Neuronal stem cell (in vitro differentiated cells): Measurements from ENCODE around the gene TBC1D20.
"Not testable (repeated sequence)": the region's sequence is repeated elsewhere in the genome, so short reads cannot be mapped to it uniquely, and the experiment has no call there.

ENCODE experiments used
- DNase-seq: peaks from one replicate; pipeline ENCODE4 v3.0.0-alpha.2; 2013; ENCODE audit warnings: low spot score
- H2AFZ ChIP-seq: one replicate; pipeline ENCODE4 v1.6.1; 2013; ENCODE audit warnings: mild to moderate bottlenecking, low read length, inconsistent platforms
- H2AK5ac ChIP-seq: 2 replicates; pipeline ENCODE4 v1.6.1; 2013; ENCODE audit warnings: low read depth, mild to moderate bottlenecking, inconsistent platforms, low read length, moderate library complexity, mixed read lengths
- H2BK120ac ChIP-seq: 2 replicates; pipeline ENCODE4 v1.6.1; 2013; ENCODE audit warnings: low read depth, mild to moderate bottlenecking, inconsistent platforms, low read length, moderate library complexity, mixed read lengths
- H2BK12ac ChIP-seq: one replicate; pipeline ENCODE4 v1.6.1; 2013; ENCODE audit warnings: low read length, inconsistent platforms
- H2BK15ac ChIP-seq: 2 replicates; pipeline ENCODE4 v1.6.1; 2013; ENCODE audit warnings: mild to moderate bottlenecking, low read length, inconsistent platforms, mixed read lengths
- H2BK5ac ChIP-seq: one replicate; pipeline ENCODE4 v1.6.1; 2013; ENCODE audit warnings: inconsistent platforms, mild to moderate bottlenecking, low read length, moderate library complexity
- H3K14ac ChIP-seq: one replicate; pipeline ENCODE4 v1.6.1; 2013; ENCODE audit warnings: low read length, inconsistent platforms
- H3K18ac ChIP-seq: 2 replicates; pipeline ENCODE4 v1.6.1; 2013; ENCODE audit warnings: low read length, inconsistent platforms
- H3K23ac ChIP-seq: 2 replicates; pipeline ENCODE4 v1.6.1; 2013; ENCODE audit warnings: low read depth, mild to moderate bottlenecking, mixed read lengths, low read length, inconsistent platforms; ENCODE audit not compliant: poor library complexity
- H3K27ac ChIP-seq: replicated peaks from 3 replicates; pipeline ENCODE4 v1.5.1; 2013; ENCODE audit warnings: low read length, inconsistent platforms
- H3K27me3 ChIP-seq, 3 experiments: 2 replicates each; pipeline ENCODE4 v1.6.1; 2013; ENCODE audit warnings: low read length in 3 of 3, mild to moderate bottlenecking in 2 of 3, inconsistent platforms in 1 of 3, low read depth in 1 of 3, mixed read lengths in 1 of 3, moderate library complexity in 1 of 3; ENCODE audit not compliant: control insufficient read depth in 3 of 3, insufficient read depth in 3 of 3
- H3K36me3 ChIP-seq, 2 donors: replicated peaks in 1 of 2; 2 replicates each; pipeline ENCODE4 v1.6.1; 2013; ENCODE audit warnings: low read length in 2 of 2; ENCODE audit not compliant: control insufficient read depth in 2 of 2, insufficient read depth in 2 of 2
- H3K4ac ChIP-seq: 2 replicates; pipeline ENCODE4 v1.6.1; 2013; ENCODE audit warnings: inconsistent platforms, mild to moderate bottlenecking, low read length, moderate library complexity
- H3K4me1 ChIP-seq, 2 donors: 1 replicate in 1 of 2; 2 replicates in 1 of 2; pipeline ENCODE4 v1.6.1; 2013; ENCODE audit warnings: low read length in 2 of 2, low read depth in 1 of 2; ENCODE audit not compliant: control insufficient read depth in 2 of 2, insufficient read depth in 1 of 2
- H3K4me2 ChIP-seq: one replicate; pipeline ENCODE4 v1.6.1; 2013; ENCODE audit warnings: mild to moderate bottlenecking, low read length, inconsistent platforms; ENCODE audit not compliant: insufficient read depth, poor library complexity, severe bottlenecking
- H3K4me3 ChIP-seq, 2 donors: 2 replicates each; pipeline ENCODE4 v1.5.1; 2013; ENCODE audit warnings: low read length in 2 of 2, mild to moderate bottlenecking in 2 of 2, inconsistent platforms in 1 of 2, moderate library complexity in 1 of 2
- H3K79me1 ChIP-seq: one replicate; pipeline ENCODE4 v1.6.1; 2013; ENCODE audit warnings: low read depth, mild to moderate bottlenecking, inconsistent platforms, low read length, moderate library complexity
- H3K9ac ChIP-seq: one replicate; pipeline ENCODE4 v1.6.1; 2013; ENCODE audit warnings: mild to moderate bottlenecking, low read depth, low read length, inconsistent platforms; ENCODE audit not compliant: poor library complexity
- H3K9me3 ChIP-seq, 2 donors: replicated peaks in 1 of 2; 2 replicates each; pipeline versions ENCODE3 to v1.6.1; 2013; ENCODE audit warnings: low read length in 2 of 2, mild to moderate bottlenecking in 2 of 2, inconsistent platforms in 1 of 2, low read depth in 1 of 2, mixed read lengths in 1 of 2, moderate library complexity in 1 of 2; ENCODE audit not compliant: control insufficient read depth in 2 of 2, insufficient read depth in 1 of 2
- H4K8ac ChIP-seq: one replicate; pipeline ENCODE4 v1.6.1; 2013; ENCODE audit warnings: low read depth, mild to moderate bottlenecking, inconsistent platforms, low read length, moderate library complexity
- H4K91ac ChIP-seq: one replicate; pipeline ENCODE4 v1.6.1; 2013; ENCODE audit warnings: low read length, low read depth, mild to moderate bottlenecking, inconsistent platforms; ENCODE audit not compliant: poor library complexity
- WGBS, 2 donors: extraction: QIAGEN DNeasy Blood & Tissue Kit; methylation state at CpG; one replicate each; pipeline ENCODE4 v1.1.7; 2013; ENCODE audit warnings: missing lambda C conversion rate in 2 of 2, mixed read lengths in 1 of 2; ENCODE audit not compliant: insufficient read length in 2 of 2, insufficient replicate concordance in 1 of 2; ENCODE audit errors: extremely low coverage in 2 of 2; 5-methylcytosine and 5-hydroxymethylcytosine counted together

Gene TBC1D20

GRCh38 chr20:460180-460579 lies 2.2 kb downstream of the TBC1D20 start:
- no peak overlapping the region for H3K14ac ChIP-seq
- H2AFZ ChIP-seq: no peak overlapping the region
- H2BK5ac ChIP-seq: no peak overlapping the region
- no peaks in the 10 kb centered on the region for H3K9me3 ChIP-seq
- no peak overlapping the region for H2BK15ac ChIP-seq
- H4K8ac ChIP-seq: no peak overlapping the region
- no peak overlapping the region for H2BK12ac ChIP-seq
- H3K23ac ChIP-seq: no peak overlapping the region
- H3K4me2 ChIP-seq: no peak overlapping the region
- H2BK120ac ChIP-seq: no peak overlapping the region
- H4K91ac ChIP-seq: no peak overlapping the region
- H3K4ac ChIP-seq: no peak overlapping the region
- H3K27me3 ChIP-seq: peaks cover 0 to 2% (median 0%) of the 10 kb centered on the region in 3 experiments
- H3K18ac ChIP-seq: no peak overlapping the region
- no peak overlapping the region for H3K9ac ChIP-seq
- H3K4me3 ChIP-seq: no peak overlapping the region
- WGBS, 2 donors: no CpG with 5 or more reads among the region's 3 CpGs
- no peak overlapping the region for H3K27ac ChIP-seq
- H3K36me3 ChIP-seq: peaks cover 0 to 6% of the 10 kb centered on the region in 2 donors
- H3K79me1 ChIP-seq: peaks cover 12% of the 10 kb centered on the region
- peaks cover 4 to 10% of the 10 kb centered on the region in 2 donors for H3K4me1 ChIP-seq
- DNase-seq: no peak
- no peak overlapping the region for H2AK5ac ChIP-seq

GRCh38 chr20:458776-459175 lies 3.6 kb downstream of the TBC1D20 start:
- Histone ChIP-seq H2BK12ac (no peak overlapping the region), H3K14ac (no peak overlapping the region), H4K91ac (no peak overlapping the region), H2BK5ac (no peak overlapping the region), H3K18ac (no peak overlapping the region), H3K9ac (no peak overlapping the region), H4K8ac (no peak overlapping the region), H3K4me3 (no peak overlapping the region), H3K79me1 (peaks cover 12% of the 10 kb centered on the region), H2BK120ac (no peak overlapping the region), H3K27me3 (peaks cover 0 to 2% (median 0%) of the 10 kb centered on the region in 3 experiments), H3K4ac (no peak overlapping the region), H2AK5ac (no peak overlapping the region), H2AFZ (no peak overlapping the region), H3K4me1 (peaks cover 4 to 10% of the 10 kb centered on the region in 2 donors), H3K23ac (no peak overlapping the region), H3K9me3 (no peaks in the 10 kb centered on the region), H3K27ac (no peak overlapping the region), H3K36me3 (peaks cover 0 to 11% of the 10 kb centered on the region in 2 donors), H3K4me2 (no peak overlapping the region), H2BK15ac (no peak overlapping the region)
- WGBS, 2 donors: no CpG with 5 or more reads among the region's 6 CpGs
- DNase-seq: no peak

- Histone ChIP-seq H4K91ac (no peak overlapping the region), H3K18ac (no peak overlapping the region), H3K23ac (no peak overlapping the region), H3K4ac (no peak overlapping the region), H3K9ac (no peak overlapping the region), H3K4me1 (no peaks in the 10 kb centered on the region), H2BK120ac (no peak overlapping the region), H3K4me2 (no peak overlapping the region), H2BK12ac (no peak overlapping the region), H3K79me1 (peaks cover 6% of the 10 kb centered on the region), H4K8ac (no peak overlapping the region), H3K9me3 (no peaks in the 10 kb centered on the region), H2AFZ (no peak overlapping the region), H3K27ac (no peak overlapping the region), H3K36me3 (peaks cover 0 to 21% of the 10 kb centered on the region in 2 donors), H2BK15ac (no peak overlapping the region), H3K4me3 (no peak overlapping the region), H3K14ac (no peak overlapping the region), H2BK5ac (no peak overlapping the region), H3K27me3 (no peaks in the 10 kb centered on the region), H2AK5ac (no peak overlapping the region)
- no peak for DNase-seq
- WGBS, 2 donors: no CpG with 5 or more reads among the region's 3 CpGs
Observed at GRCh38 chr20:454951-455350, 7.4 kb downstream of the TBC1D20 start.

- not testable (repeated sequence) for H3K9me3 ChIP-seq, H2BK120ac ChIP-seq, H3K4ac ChIP-seq, H3K27me3 ChIP-seq, H2BK12ac ChIP-seq, H4K91ac ChIP-seq, H3K9ac ChIP-seq, H2BK15ac ChIP-seq, H4K8ac ChIP-seq, H2BK5ac ChIP-seq, H2AK5ac ChIP-seq, DNase-seq, H3K18ac ChIP-seq, H3K4me2 ChIP-seq, H3K23ac ChIP-seq, H2AFZ ChIP-seq, H3K4me1 ChIP-seq, H3K79me1 ChIP-seq, H3K4me3 ChIP-seq, H3K14ac ChIP-seq, H3K27ac ChIP-seq
- peaks cover 2 to 23% of the 10 kb centered on the region in 2 donors for H3K36me3 ChIP-seq
- WGBS, 2 donors: no CpG with 5 or more reads among the region's 11 CpGs
Observed at GRCh38 chr20:452021-452420, 10.3 kb downstream of the TBC1D20 start.
